ENCODE measurements around the gene NAPA. TPM values are rescaled to one million over a fixed set of nuclear protein-coding genes. Genes with fewer than 3 reads are reported as not detected.
"Not testable (repeated sequence)": the region's sequence is repeated elsewhere in the genome, so short reads cannot be mapped to it uniquely, and the experiment has no call there.

Gene NAPA
- total RNA-seq, 1 experiment from 2014 or later: 95.9 TPM

DNA sequence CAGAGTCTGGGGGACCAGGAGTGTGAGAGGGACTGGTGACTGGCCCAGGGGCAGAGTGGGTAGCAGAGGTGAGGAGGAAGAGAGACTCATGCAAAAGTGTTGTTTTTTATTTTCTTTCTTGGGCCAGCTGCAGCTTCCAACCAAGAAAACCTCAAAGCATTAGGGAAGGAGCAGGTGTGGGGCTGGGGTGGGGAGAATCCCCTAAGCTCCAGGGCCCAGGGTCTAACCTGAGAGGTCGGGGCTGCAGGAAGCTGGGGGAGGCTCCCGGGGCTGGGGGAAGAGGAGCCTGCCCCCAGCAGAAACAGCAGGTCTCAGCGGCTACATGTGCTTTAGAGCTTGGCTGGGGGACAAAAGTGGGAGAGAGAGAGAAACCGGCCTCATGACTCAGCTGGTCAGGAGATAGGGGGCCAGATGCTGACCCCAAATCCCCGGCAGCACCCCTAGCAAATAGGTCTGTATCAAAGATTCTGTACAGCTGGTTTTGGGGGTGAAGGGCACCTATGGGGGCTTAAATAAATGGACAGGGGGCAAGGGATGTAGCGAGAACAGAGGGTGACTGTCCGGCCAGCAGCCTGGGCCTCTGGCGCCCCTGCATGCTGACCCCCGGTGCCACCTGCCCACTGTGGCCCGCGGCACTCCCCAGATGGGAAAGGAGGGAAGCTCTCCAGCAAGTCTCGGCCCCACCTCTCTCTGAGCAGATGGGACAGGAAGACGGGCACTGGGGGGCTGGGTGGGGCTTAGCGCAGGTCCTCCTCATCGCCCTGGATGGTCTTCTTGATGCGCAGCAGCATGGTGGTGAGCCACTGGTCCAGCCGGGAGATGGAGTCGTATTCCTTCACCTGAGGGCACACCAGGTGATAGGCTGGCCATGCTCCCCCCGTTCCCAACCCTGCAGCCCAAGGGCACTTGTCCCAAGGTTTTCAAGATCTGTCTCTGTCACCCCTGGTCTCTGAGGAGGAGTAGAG lies 27.0 kb downstream of the NAPA start:
- H4K20me1 ChIP-seq (ENCODE audit: low read length): no peaks in the 10 kb centered on the region
- no peaks in the 10 kb centered on the region for H3K36me3 ChIP-seq (ENCODE audit: low read depth, low read length)
- H3F3A ChIP-seq (ENCODE audit: low read length, unreplicated experiment): no peaks in the 10 kb centered on the region
- H3K4me1 ChIP-seq (ENCODE audit: insufficient read depth, low read length): no peaks in the 10 kb centered on the region
- no peak overlapping the region for H3K27ac ChIP-seq (ENCODE audit: low read length)
- no peaks in the 10 kb centered on the region for H3K27me3 ChIP-seq (ENCODE audit: low read length)
- ChIA-PET CTCF (no interaction called here), POLR2A (ENCODE audit: unreplicated experiment) (no interaction called here)
- H3K9me3 ChIP-seq (ENCODE audit: low read length): no peaks in the 10 kb centered on the region
- no peaks in the 10 kb centered on the region for H3K79me2 ChIP-seq (ENCODE audit: low read length)
- no peak for TF ChIP-seq EZH2phosphoT487 (IDR thresholded peaks at IDR 0.05; ENCODE audit: borderline replicate concordance, low read length)
- TF ChIP-seq EZH2 (IDR thresholded peaks at IDR 0.05; ENCODE audit: low read length, unreplicated experiment): no peak
- TF ChIP-seq, protein P1, sequence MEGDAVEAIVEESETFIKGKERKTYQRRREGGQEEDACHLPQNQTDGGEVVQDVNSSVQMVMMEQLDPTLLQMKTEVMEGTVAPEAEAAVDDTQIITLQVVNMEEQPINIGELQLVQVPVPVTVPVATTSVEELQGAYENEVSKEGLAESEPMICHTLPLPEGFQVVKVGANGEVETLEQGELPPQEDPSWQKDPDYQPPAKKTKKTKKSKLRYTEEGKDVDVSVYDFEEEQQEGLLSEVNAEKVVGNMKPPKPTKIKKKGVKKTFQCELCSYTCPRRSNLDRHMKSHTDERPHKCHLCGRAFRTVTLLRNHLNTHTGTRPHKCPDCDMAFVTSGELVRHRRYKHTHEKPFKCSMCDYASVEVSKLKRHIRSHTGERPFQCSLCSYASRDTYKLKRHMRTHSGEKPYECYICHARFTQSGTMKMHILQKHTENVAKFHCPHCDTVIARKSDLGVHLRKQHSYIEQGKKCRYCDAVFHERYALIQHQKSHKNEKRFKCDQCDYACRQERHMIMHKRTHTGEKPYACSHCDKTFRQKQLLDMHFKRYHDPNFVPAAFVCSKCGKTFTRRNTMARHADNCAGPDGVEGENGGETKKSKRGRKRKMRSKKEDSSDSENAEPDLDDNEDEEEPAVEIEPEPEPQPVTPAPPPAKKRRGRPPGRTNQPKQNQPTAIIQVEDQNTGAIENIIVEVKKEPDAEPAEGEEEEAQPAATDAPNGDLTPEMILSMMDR (conservative IDR thresholded peaks at IDR 0.05; ENCODE audit: low read depth, low read length): no peak
- no peak overlapping the region for H2AFZ ChIP-seq (ENCODE audit: low read length)
- no peak overlapping the region for H3K4me2 ChIP-seq (ENCODE audit: low read length)
- DNase-seq (no peak), ATAC-seq (no peak)
- intact Hi-C loops (cut with micrococcal nuclease): no loop called here
- H3K9me2 ChIP-seq (replicated peaks; ENCODE audit: low read length): no peaks in the 10 kb centered on the region
- BruUV-seq (replicated peaks): TSS peak; percentile 30
- no peak overlapping the region for H3K9ac ChIP-seq (ENCODE audit: low read length)
- no peak overlapping the region for H3K4me3 ChIP-seq (ENCODE audit: low read length)

DNA sequence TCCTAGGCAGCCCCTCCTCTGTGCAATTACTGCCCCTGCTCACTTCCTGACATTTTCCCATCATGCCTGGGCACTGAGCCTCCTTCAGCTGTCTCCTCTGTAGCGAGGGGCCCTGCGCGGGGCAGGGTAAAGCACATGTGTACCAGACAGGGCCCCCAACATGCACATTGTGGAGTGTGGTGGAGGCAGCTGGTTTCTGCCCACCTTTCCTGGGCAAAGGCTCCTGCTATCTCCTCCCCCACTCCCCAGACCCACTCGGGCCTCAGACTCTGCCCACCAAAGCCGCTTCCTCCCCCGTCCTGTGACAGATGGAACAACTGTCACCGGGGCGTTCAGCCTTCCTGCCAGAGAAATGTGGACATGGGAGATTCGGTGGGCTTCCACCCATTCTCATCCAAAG lies 28.0 kb downstream of the NAPA start:
- H3K9me2 ChIP-seq (replicated peaks; ENCODE audit: low read length): no peaks in the 10 kb centered on the region
- H3K36me3 ChIP-seq (ENCODE audit: low read depth, low read length): no peaks in the 10 kb centered on the region
- DNase-seq (no peak), ATAC-seq (no peak)
- H3K4me1 ChIP-seq (ENCODE audit: insufficient read depth, low read length): no peaks in the 10 kb centered on the region
- no peaks in the 10 kb centered on the region for H3K27me3 ChIP-seq (ENCODE audit: low read length)
- no peaks in the 10 kb centered on the region for H3F3A ChIP-seq (ENCODE audit: low read length, unreplicated experiment)
- no peak for TF ChIP-seq EZH2phosphoT487 (IDR thresholded peaks at IDR 0.05; ENCODE audit: borderline replicate concordance, low read length)
- no peak for TF ChIP-seq EZH2 (IDR thresholded peaks at IDR 0.05; ENCODE audit: low read length, unreplicated experiment)
- TF ChIP-seq, protein P1 (conservative IDR thresholded peaks at IDR 0.05; ENCODE audit: low read depth, low read length): no peak
- no peak overlapping the region for H3K4me2 ChIP-seq (ENCODE audit: low read length)
- no peak overlapping the region for H2AFZ ChIP-seq (ENCODE audit: low read length)
- no TSS peak for BruUV-seq (replicated peaks)
- H3K9me3 ChIP-seq (ENCODE audit: low read length): no peaks in the 10 kb centered on the region
- no peak overlapping the region for H3K4me3 ChIP-seq (ENCODE audit: low read length)
- POLR2A ChIA-PET (ENCODE audit: unreplicated experiment): interaction anchor here (0.6 kb wide), 1 partner anchor 114 kb away, joined by 3 read pairs; no protein-coding TSS in a partner anchor
- intact Hi-C loops (cut with micrococcal nuclease): no loop called here
- no peaks in the 10 kb centered on the region for H4K20me1 ChIP-seq (ENCODE audit: low read length)
- no peak overlapping the region for H3K27ac ChIP-seq (ENCODE audit: low read length)
- no peaks in the 10 kb centered on the region for H3K79me2 ChIP-seq (ENCODE audit: low read length)
- H3K9ac ChIP-seq (ENCODE audit: low read length): no peak overlapping the region
- CTCF ChIA-PET: no interaction called here

DNA sequence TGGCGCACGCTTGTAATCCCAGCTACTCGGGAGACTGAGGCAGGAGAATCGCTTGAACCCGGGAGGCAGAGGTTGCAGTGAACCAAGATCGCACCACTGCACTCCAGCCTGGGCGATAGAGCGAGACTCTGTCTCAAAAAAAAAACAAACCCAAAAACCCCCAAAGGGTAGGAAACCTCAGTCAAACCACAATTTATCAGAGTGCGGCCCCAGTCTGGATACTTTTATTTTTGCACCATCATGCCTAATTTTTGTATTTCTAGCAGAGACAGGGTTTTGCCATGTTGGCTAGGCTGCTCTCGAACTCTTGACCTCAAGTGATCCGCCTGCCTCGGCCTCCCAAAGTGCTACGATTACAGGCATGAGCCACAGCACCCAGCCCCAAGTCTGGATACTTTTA lies 28.6 kb downstream of the NAPA start:
- H3K4me2 ChIP-seq (ENCODE audit: low read length); H3K27ac ChIP-seq (ENCODE audit: low read length); H3F3A ChIP-seq (ENCODE audit: low read length, unreplicated experiment); H3K36me3 ChIP-seq (ENCODE audit: low read depth, low read length); CTCF ChIA-PET; ATAC-seq; BruUV-seq (replicated peaks); H3K9me3 ChIP-seq (ENCODE audit: low read length); intact Hi-C loops (cut with micrococcal nuclease); H3K9ac ChIP-seq (ENCODE audit: low read length); H3K4me3 ChIP-seq (ENCODE audit: low read length); H3K4me1 ChIP-seq (ENCODE audit: insufficient read depth, low read length); POLR2A ChIA-PET (ENCODE audit: unreplicated experiment); H3K9me2 ChIP-seq (replicated peaks; ENCODE audit: low read length); H2AFZ ChIP-seq (ENCODE audit: low read length); H3K79me2 ChIP-seq (ENCODE audit: low read length); H3K27me3 ChIP-seq (ENCODE audit: low read length); H4K20me1 ChIP-seq (ENCODE audit: low read length); DNase-seq: not testable (repeated sequence)

All from PC-3 (cell line).